Endodermal cell (in vitro differentiated cells): ENCODE data around the gene MICAL1. TPM values are rescaled to one million over a fixed set of nuclear protein-coding genes. Genes with fewer than 3 reads are reported as not detected.

ENCODE experiments used
- DNase-seq: peaks from one replicate; pipeline ENCODE4 v3.0.0-alpha.2; 2017
- H3K27ac ChIP-seq: 2 replicates; pipeline ENCODE4 v1.5.1; 2013; ENCODE audit warnings: mild to moderate bottlenecking, low read depth, low read length, moderate library complexity
- H3K27me3 ChIP-seq: 2 replicates; pipeline ENCODE4 v1.6.1; 2013; ENCODE audit warnings: mild to moderate bottlenecking, low read length, moderate library complexity; ENCODE audit not compliant: insufficient read depth, control insufficient read depth, poor library complexity, severe bottlenecking
- H3K36me3 ChIP-seq: 2 replicates; pipeline ENCODE4 v1.7.0; 2013; ENCODE audit warnings: mild to moderate bottlenecking, low read length, moderate library complexity; ENCODE audit not compliant: control insufficient read depth, insufficient read depth
- H3K4me1 ChIP-seq: one replicate; pipeline ENCODE4 v1.7.0; 2013; ENCODE audit warnings: low read length; ENCODE audit not compliant: control insufficient read depth, insufficient read depth
- H3K4me3 ChIP-seq: 2 replicates; pipeline ENCODE4 v1.5.1; 2013; ENCODE audit warnings: mild to moderate bottlenecking, low read length, moderate library complexity
- H3K9ac ChIP-seq: 2 replicates; pipeline ENCODE4 v1.6.1; 2013; ENCODE audit warnings: mild to moderate bottlenecking, low read length, moderate library complexity; ENCODE audit not compliant: poor library complexity, severe bottlenecking; ENCODE audit errors: extremely low read depth
- H3K9me3 ChIP-seq: 2 replicates; pipeline ENCODE4 v1.6.1; 2013; ENCODE audit warnings: mild to moderate bottlenecking, low read length, moderate library complexity; ENCODE audit not compliant: control insufficient read depth
- H3K27ac Mint-ChIP-seq: 2 replicates; pipeline ENCODE4 v1.8.0; 2020; ENCODE audit warnings: mixed read lengths
- H3K27me3 Mint-ChIP-seq: 2 replicates; pipeline ENCODE4 v1.8.0; 2021; ENCODE audit warnings: mild to moderate bottlenecking, mixed read lengths; ENCODE audit not compliant: insufficient read depth
- H3K36me3 Mint-ChIP-seq: 2 replicates; pipeline ENCODE4 v1.8.0; 2020; ENCODE audit warnings: low read depth, mixed read lengths
- H3K4me1 Mint-ChIP-seq: 2 replicates; pipeline ENCODE4 v1.8.0; 2020; ENCODE audit warnings: mixed read lengths
- H3K4me3 Mint-ChIP-seq: 2 replicates; pipeline ENCODE4 v1.8.0; 2020; ENCODE audit warnings: mild to moderate bottlenecking, moderate library complexity, mixed read lengths
- H3K9me3 Mint-ChIP-seq: 2 replicates; pipeline ENCODE4 v1.8.0; 2020; ENCODE audit warnings: mild to moderate bottlenecking, mixed read lengths
- CTCF ChIP-seq: fragments of 200-600 bp; sonication (generic); conservative IDR thresholded peaks from 2 replicates; pipeline ENCODE4 v1.5.0; 2021; ENCODE audit warnings: antibody characterized with exemption, mild to moderate bottlenecking
- WGBS, 2 experiments: methylation state at CpG; one replicate each; pipeline versions ENCODE4 v1.1.5 to v1.1.7; 2013; ENCODE audit warnings: missing lambda C conversion rate in 2 of 2, mixed read lengths in 1 of 2; ENCODE audit not compliant: insufficient coverage in 1 of 2, insufficient read length in 1 of 2; 5-methylcytosine and 5-hydroxymethylcytosine counted together
- total RNA-seq, 2 donors: library from RNA; stranded (reverse); fragmentation: NEBNext Ultra II Directional in 1 of 2; extraction: Animal tissue kit (Norgen Biotek cat#: 25700) in 1 of 2; gene quantifications; 2 replicates in 1 of 2; 3 replicates in 1 of 2; pipeline ENCODE4 v1.2.1, GENCODE V29; 2021

Gene MICAL1
- total RNA-seq, 2 donors from 2014 or later: 10.4 to 22.8 TPM

- Histone ChIP-seq H3K36me3 (no peaks in the 10 kb centered on the region), H3K27ac (no peak overlapping the region), H3K9me3 (no peaks in the 10 kb centered on the region), H3K27me3 (no peaks in the 10 kb centered on the region), H3K4me3 (no peak overlapping the region), H3K4me1 (no peaks in the 10 kb centered on the region), H3K9ac (no peak overlapping the region)
- Mint-ChIP-seq H3K27ac (no peak overlapping the region), H3K27me3 (peaks cover 3% of the 10 kb centered on the region), H3K4me3 (no peak overlapping the region), H3K9me3 (no peaks in the 10 kb centered on the region), H3K4me1 (peaks cover 5% of the 10 kb centered on the region), H3K36me3 (peaks cover 2% of the 10 kb centered on the region)
- WGBS, 2 experiments: 85 to 92% methylated on average over 2 of the region's 2 CpGs
- TF ChIP-seq CTCF: no peak
- no peak for DNase-seq
These were observed 21.1 kb downstream of the MICAL1 start for GRCh38 chr6:109434456-109434855.

GRCh38 chr6:109429496-109429895 lies 26.1 kb downstream of the MICAL1 start:
- Mint-ChIP-seq H3K27ac (no peak overlapping the region), H3K4me1 (peaks cover 5% of the 10 kb centered on the region)
- no peak for DNase-seq

GRCh38 chr6:109428889-109429477 lies 26.6 kb downstream of the MICAL1 start:
- H3K4me3 Mint-ChIP-seq: no peak overlapping the region
- H3K27me3 ChIP-seq: no peaks in the 10 kb centered on the region
- no peaks in the 10 kb centered on the region for H3K36me3 Mint-ChIP-seq
- no peak overlapping the region for H3K27ac Mint-ChIP-seq
- no peaks in the 10 kb centered on the region for H3K27me3 Mint-ChIP-seq
- no peak overlapping the region for H3K9ac ChIP-seq
- H3K4me1 ChIP-seq: no peaks in the 10 kb centered on the region
- DNase-seq: no peak
- peaks cover 5% of the 10 kb centered on the region for H3K4me1 Mint-ChIP-seq
- 92 to 94% methylated on average over 7 of the region's 7 CpGs for WGBS, 2 experiments
- H3K27ac ChIP-seq: no peak overlapping the region
- TF ChIP-seq CTCF: no peak
- H3K4me3 ChIP-seq: no peak overlapping the region
- no peaks in the 10 kb centered on the region for H3K36me3 ChIP-seq
- H3K9me3 ChIP-seq: no peaks in the 10 kb centered on the region
- no peaks in the 10 kb centered on the region for H3K9me3 Mint-ChIP-seq

More at GRCh38 chr6:109429496-109429895, 26.1 kb downstream of the MICAL1 start:
- H3K4me3 Mint-ChIP-seq: no peak overlapping the region
- H3K27me3 ChIP-seq: no peaks in the 10 kb centered on the region
- H3K36me3 ChIP-seq: no peaks in the 10 kb centered on the region
- WGBS, 2 experiments: 97 to 100% methylated on average over 1 to 3 of the region's 3 CpGs
- no peaks in the 10 kb centered on the region for H3K9me3 ChIP-seq
- TF ChIP-seq CTCF: no peak
- no peaks in the 10 kb centered on the region for H3K9me3 Mint-ChIP-seq
- H3K36me3 Mint-ChIP-seq: no peaks in the 10 kb centered on the region
- no peaks in the 10 kb centered on the region for H3K27me3 Mint-ChIP-seq
- no peak overlapping the region for H3K27ac ChIP-seq
- no peak overlapping the region for H3K9ac ChIP-seq
- H3K4me3 ChIP-seq: no peak overlapping the region
- no peaks in the 10 kb centered on the region for H3K4me1 ChIP-seq
